Heart right ventricle (tissue), 16 donors: Measurements from ENCODE around the gene FOXN3. TPM values are rescaled to one million over a fixed set of nuclear protein-coding genes. Genes with fewer than 3 reads are reported as not detected.

Experiments used
- ATAC-seq, 8 donors: fragments of 200-7000 bp; cut with Tn5 transposase; one replicate each; pipeline ENCODE4 v1.9.1; 2020; ENCODE audit warnings: mild to moderate bottlenecking in 8 of 8, moderate library complexity in 8 of 8, moderate number of reproducible peaks in 1 of 8
- DNase-seq, 2 donors: peaks; one replicate each; pipeline ENCODE4 v3.0.0-alpha.2; 2020
- H3K27ac ChIP-seq, 10 donors: fragments of 200-600 bp; sonication (generic) in 2 of 10; one replicate each; pipeline versions ENCODE4 v1.5.0 to v1.8.0; 2020 to 2022; ENCODE audit warnings: mild to moderate bottlenecking in 3 of 10
- H3K27me3 ChIP-seq, 7 donors: fragments of 200-600 bp; one replicate each; pipeline ENCODE4 v1.8.0; 2021 to 2022; ENCODE audit warnings: mild to moderate bottlenecking in 2 of 7
- H3K36me3 ChIP-seq, 9 donors: fragments of 200-600 bp; sonication (generic) in 1 of 9; one replicate each; pipeline versions ENCODE4 v1.5.0 to v1.8.0; 2020 to 2022; ENCODE audit warnings: mild to moderate bottlenecking in 2 of 9
- H3K4me1 ChIP-seq, 9 donors: fragments of 200-600 bp; sonication (generic) in 1 of 9; one replicate each; pipeline versions ENCODE4 v1.5.0 to v1.8.0; 2020 to 2022; ENCODE audit warnings: mild to moderate bottlenecking in 4 of 9
- H3K4me3 ChIP-seq, 10 donors: fragments of 200-600 bp; sonication (generic) in 2 of 10; one replicate each; pipeline versions ENCODE4 v1.5.0 to v1.8.0; 2020 to 2022; ENCODE audit warnings: mild to moderate bottlenecking in 7 of 10, moderate library complexity in 2 of 10
- H3K9me3 ChIP-seq, 11 donors: fragments of 200-600 bp in 10 of 11; sonication (generic) in 2 of 11; one replicate each; pipeline versions ENCODE4 v1.5.0 to v1.8.0; 2013 to 2022; ENCODE audit warnings: mild to moderate bottlenecking in 2 of 11, control low read depth in 1 of 11, moderate library complexity in 1 of 11
- WGBS, 2 donors: extraction: QIAGEN DNeasy Blood & Tissue Kit; methylation state at CpG; one replicate each; pipeline ENCODE4 v1.1.7; 2013; ENCODE audit warnings: inconsistent platforms in 1 of 2; 5-methylcytosine and 5-hydroxymethylcytosine counted together
- intact Hi-C, 10 donors: fragments of 100-400 bp; cut with DNase I; formaldehyde crosslinking; loops; one replicate each; pipeline versions ENCODE4 v1.11.1 to v1.14.2; 2022
- polyA plus RNA-seq, 2 donors: library from polyadenylated mRNA; stranded (reverse); fragments of 200-250 nt; gene quantifications; one replicate each; pipeline ENCODE4 v1.2.3, GENCODE V29; 2013
- total RNA-seq, 10 donors: library from RNA; stranded (reverse); fragmentation: NEBNext Ultra II Directional in 3 of 10; extraction: Animal tissue kit (Norgen Biotek cat#: 25700) in 3 of 10; gene quantifications; one replicate each; pipeline versions ENCODE4 v1.2.1 to v1.2.4, GENCODE V29; 2021 to 2023
- TF ChIP-seq, protein P1 (sequence below), 9 donors: fragments of 200-600 bp; sonication (generic) in 2 of 9; IDR thresholded peaks; one replicate each; pipeline versions ENCODE4 v1.5.0 to v1.8.0; 2021 to 2022; ENCODE audit warnings: antibody characterized with exemption in 9 of 9, mild to moderate bottlenecking in 5 of 9, moderate library complexity in 1 of 9
- donor health status: Arrhythmogenic right ventricular cardiomyopathy.
- donor health status: ischemic (EF 13 %, LVEDD 7.1; RV severe dilation, severe dysfunction).
- donor health status: healthy with polysubstance abuse.
- donor health status: DM: no; HTN: yes; CAD: no.
- donor health status: DM: no; HTN: no; CAD: no.
- donor health status: ischemic (EF 25% LVEDD 6.9; RV normal size, moderate dysfunction).
- donor health status: ischemic (EF 25% LVEDD 5.7; RV mildly dilated, moderate dysfunction).
- donor health status: healthy.
- donor health status: DM: yes; HTN: yes; CAD: no.
- donor health status: Ischemic cardiomyopathy.
- donor health status: ischemic (EF 35%, LVEDD 5.7; RV mildly dilated, moderate dysfunction).
- donor health status: nonischemic (EF 11% LVEDD 7.7; RV severe dilation, severe dysfunction).
- donor health status: DM: yes; HTN: yes; CAD: no.
- donor health status: PGD.
- donor health status: ischemic (EF 29% LVEDD 5.4; RV normal size, mild dysfunction).
- donor health status: nonischemic (EF 23%, LVEDD 6.1; RV moderate dilation, normal function).

FOXN3 gene
- total and polyA plus RNA-seq, 12 donors: 13.0 to 150 (median 107) TPM

DNA sequence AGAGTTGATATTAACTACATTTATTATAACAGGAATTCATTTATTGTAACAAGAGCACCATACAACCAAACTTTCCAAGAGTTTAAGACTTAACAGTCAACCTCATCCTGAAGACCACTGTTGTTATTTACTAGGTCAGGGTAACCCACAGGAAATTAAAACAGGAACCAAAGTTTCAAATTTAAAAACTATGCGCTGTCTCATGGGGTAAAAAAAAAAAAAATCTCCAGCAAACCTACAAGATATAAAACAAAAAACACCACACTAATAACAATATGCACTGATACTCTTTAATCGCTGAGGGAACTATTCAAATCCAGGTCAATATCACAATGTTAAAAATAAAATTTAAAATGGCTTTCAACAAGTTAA lies 44.5 kb downstream of the FOXN3 start:
- TF ChIP-seq, protein P1, sequence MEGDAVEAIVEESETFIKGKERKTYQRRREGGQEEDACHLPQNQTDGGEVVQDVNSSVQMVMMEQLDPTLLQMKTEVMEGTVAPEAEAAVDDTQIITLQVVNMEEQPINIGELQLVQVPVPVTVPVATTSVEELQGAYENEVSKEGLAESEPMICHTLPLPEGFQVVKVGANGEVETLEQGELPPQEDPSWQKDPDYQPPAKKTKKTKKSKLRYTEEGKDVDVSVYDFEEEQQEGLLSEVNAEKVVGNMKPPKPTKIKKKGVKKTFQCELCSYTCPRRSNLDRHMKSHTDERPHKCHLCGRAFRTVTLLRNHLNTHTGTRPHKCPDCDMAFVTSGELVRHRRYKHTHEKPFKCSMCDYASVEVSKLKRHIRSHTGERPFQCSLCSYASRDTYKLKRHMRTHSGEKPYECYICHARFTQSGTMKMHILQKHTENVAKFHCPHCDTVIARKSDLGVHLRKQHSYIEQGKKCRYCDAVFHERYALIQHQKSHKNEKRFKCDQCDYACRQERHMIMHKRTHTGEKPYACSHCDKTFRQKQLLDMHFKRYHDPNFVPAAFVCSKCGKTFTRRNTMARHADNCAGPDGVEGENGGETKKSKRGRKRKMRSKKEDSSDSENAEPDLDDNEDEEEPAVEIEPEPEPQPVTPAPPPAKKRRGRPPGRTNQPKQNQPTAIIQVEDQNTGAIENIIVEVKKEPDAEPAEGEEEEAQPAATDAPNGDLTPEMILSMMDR (IDR thresholded peaks at IDR 0.05): no peak
- no peaks in the 10 kb centered on the region for H3K27me3 ChIP-seq
- intact Hi-C loops: no loop called here

DNA sequence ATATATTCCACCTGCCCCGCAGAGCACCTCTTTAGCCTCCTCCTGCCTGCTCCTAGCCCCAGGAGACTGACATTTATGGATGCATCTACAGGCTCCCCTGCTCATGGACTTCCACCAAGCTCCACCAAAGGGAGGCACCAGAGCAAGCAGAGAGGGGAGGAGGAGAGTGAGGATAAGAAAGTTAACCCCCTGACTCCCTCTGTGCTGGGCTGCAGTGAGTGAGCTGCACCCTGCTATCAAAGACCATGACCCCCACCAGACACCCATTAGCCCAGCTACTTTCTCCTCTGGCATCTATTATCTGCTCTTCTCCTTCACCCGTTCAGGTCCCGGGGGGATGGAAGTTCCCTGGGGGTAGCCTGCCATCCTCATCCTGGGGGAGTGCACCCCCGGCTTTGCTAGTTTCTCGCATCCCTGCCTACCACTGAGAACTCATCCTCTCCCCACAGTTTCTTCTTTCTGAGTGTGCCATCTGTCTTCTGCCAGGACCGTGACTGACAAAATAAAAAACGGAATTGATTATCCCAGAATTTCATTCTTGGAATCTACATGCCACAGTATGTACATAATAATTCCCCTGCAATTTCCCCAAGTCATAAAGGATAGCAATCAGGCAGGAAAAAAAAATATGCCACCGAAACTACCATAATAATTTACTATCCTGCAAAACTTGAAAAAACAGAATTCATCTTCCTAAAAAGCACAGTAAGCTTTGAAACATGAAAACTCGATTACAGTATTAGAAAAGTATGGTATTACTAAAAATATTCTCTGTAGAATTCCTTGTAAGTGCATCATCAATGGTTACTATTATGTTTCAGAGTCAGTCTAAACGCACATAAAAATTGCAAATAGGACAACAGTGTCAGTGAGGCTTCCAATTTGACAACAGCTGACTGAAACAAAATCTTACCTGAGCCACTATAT lies 45.2 kb downstream of the FOXN3 start:
- TF ChIP-seq, protein P1 (IDR thresholded peaks at IDR 0.05): no peak
- intact Hi-C loops: no loop called here
- 81 to 85% methylated on average over 10 of the region's 10 CpGs for WGBS, 2 donors
- Histone ChIP-seq H3K9me3 (peaks cover 0 to 6% (median 0%) of the 10 kb centered on the region in 11 donors), H3K36me3 (no peaks in the 10 kb centered on the region), H3K27ac (no peak overlapping the region), H3K4me1 (peaks cover 16 to 57% (median 40%) of the 10 kb centered on the region in 9 donors), H3K4me3 (no peak overlapping the region), H3K27me3 (no peaks in the 10 kb centered on the region)
- ATAC-seq (no peak), DNase-seq (no peak)

More for the DNA sequence above, 44.5 kb downstream of the FOXN3 start:
- Histone ChIP-seq H3K4me3 (no peak overlapping the region), H3K4me1 (peaks cover 9 to 50% (median 34%) of the 10 kb centered on the region in 9 donors), H3K27ac (no peak overlapping the region), H3K36me3 (no peaks in the 10 kb centered on the region), H3K9me3 (peaks cover 0 to 6% (median 0%) of the 10 kb centered on the region in 11 donors)
- ATAC-seq (no peak), DNase-seq (no peak)
- 82 to 90% methylated on average over 2 of the region's 2 CpGs for WGBS, 2 donors

DNA sequence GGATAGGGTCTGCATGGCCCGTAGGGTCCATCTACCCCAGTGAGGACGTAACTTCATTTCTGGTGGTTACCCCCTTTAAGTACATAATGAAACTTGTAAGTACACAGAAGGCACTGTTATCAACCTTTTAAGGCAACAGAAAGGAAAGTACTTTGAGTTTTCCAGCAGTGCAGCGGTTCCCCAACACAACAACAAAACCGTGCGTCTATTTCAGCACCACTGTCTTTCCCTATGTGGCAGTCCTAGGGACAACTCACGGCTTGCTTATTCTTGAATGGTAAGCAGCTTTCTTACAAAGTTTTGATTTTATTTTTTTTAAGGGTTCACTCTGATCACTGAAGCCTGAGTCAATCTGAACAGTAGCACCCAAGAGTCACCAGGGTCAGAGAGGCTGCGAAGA lies 46.3 kb downstream of the FOXN3 start:
- no peak overlapping the region for H3K27ac ChIP-seq
- peaks cover 0 to 6% (median 0%) of the 10 kb centered on the region in 11 donors for H3K9me3 ChIP-seq
- intact Hi-C loops: no loop called here
- ATAC-seq (no peak), DNase-seq (no peak)
- H3K36me3 ChIP-seq: no peaks in the 10 kb centered on the region
- 87 to 92% methylated on average over 7 of the region's 7 CpGs for WGBS, 2 donors
- TF ChIP-seq, protein P1 (IDR thresholded peaks at IDR 0.05): no peak
- H3K27me3 ChIP-seq: no peaks in the 10 kb centered on the region
- H3K4me3 ChIP-seq: no peak overlapping the region
- H3K4me1 ChIP-seq: peaks cover 21 to 66% (median 46%) of the 10 kb centered on the region in 9 donors

DNA sequence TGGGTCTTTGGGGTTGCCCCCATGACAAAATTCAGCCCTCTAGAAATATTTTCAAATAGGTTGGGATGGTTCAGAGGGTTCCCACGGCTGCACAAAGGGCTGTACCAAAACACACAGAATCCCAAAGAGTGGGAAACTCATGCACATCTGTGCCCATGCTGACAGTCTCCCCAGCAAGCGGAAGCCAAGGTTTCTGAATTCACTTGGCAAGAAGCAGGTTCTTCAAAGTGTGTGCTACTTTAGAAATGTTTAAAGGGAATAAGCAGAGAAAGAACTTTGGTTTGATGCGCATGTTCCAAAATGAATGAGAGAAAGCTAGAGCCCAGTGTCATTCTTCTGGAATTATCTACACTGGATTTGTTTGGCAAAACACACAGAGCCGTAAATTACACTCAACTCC lies 46.7 kb downstream of the FOXN3 start:
- peaks cover 21 to 68% (median 46%) of the 10 kb centered on the region in 9 donors for H3K4me1 ChIP-seq

More for the DNA sequence above, 46.7 kb downstream of the FOXN3 start:
- H3K27ac ChIP-seq: no peak overlapping the region
- WGBS, 2 donors: 89 to 91% methylated on average over 4 of the region's 4 CpGs
- intact Hi-C loops: no loop called here
- H3K4me3 ChIP-seq: no peak overlapping the region
- ATAC-seq: no peak
- H3K27me3 ChIP-seq: no peaks in the 10 kb centered on the region
- no peaks in the 10 kb centered on the region for H3K36me3 ChIP-seq
- H3K9me3 ChIP-seq: peaks cover 0 to 6% (median 0%) of the 10 kb centered on the region in 11 donors
- DNase-seq: no peak
- TF ChIP-seq, protein P1 (IDR thresholded peaks at IDR 0.05): no peak
